ENCODE results near the gene SCD. TPM values are rescaled to one million over a fixed set of nuclear protein-coding genes. Genes with fewer than 3 reads are reported as not detected.

Gene SCD
- total and polyA plus RNA-seq, 10 donors: 2.1 to 56.3 (median 23.1) TPM

DNA sequence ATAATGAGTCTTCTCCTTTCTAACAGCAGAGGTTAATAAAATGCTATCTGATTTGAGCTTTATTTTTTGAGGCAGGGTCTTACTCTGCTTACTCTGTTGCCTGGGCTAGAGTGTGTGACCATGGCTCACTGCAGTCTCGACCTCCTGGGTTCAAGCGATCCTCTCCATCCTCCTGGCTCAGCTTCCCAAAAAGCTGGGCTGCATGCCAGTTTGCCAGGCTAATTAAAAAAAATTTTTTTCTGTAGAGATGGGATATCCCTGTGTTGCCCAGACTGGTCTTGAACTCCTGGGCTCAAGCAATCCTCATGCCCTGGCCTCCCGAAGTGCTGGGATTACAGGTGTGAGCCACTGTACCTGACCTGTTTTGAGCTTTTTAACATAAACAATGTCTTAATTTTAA lies 56.7 kb downstream of the SCD start:
- DNase-seq: no peak
- no peak for TF ChIP-seq POLR2A (IDR thresholded peaks at IDR 0.05)
- TF ChIP-seq, protein P1, sequence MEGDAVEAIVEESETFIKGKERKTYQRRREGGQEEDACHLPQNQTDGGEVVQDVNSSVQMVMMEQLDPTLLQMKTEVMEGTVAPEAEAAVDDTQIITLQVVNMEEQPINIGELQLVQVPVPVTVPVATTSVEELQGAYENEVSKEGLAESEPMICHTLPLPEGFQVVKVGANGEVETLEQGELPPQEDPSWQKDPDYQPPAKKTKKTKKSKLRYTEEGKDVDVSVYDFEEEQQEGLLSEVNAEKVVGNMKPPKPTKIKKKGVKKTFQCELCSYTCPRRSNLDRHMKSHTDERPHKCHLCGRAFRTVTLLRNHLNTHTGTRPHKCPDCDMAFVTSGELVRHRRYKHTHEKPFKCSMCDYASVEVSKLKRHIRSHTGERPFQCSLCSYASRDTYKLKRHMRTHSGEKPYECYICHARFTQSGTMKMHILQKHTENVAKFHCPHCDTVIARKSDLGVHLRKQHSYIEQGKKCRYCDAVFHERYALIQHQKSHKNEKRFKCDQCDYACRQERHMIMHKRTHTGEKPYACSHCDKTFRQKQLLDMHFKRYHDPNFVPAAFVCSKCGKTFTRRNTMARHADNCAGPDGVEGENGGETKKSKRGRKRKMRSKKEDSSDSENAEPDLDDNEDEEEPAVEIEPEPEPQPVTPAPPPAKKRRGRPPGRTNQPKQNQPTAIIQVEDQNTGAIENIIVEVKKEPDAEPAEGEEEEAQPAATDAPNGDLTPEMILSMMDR (IDR thresholded peaks at IDR 0.05 in 8 of 11, conservative IDR thresholded peaks at IDR 0.05 in 3 of 11): no peak
- TF ChIP-seq POLR2AphosphoS5 (IDR thresholded peaks at IDR 0.05): no peak

DNA sequence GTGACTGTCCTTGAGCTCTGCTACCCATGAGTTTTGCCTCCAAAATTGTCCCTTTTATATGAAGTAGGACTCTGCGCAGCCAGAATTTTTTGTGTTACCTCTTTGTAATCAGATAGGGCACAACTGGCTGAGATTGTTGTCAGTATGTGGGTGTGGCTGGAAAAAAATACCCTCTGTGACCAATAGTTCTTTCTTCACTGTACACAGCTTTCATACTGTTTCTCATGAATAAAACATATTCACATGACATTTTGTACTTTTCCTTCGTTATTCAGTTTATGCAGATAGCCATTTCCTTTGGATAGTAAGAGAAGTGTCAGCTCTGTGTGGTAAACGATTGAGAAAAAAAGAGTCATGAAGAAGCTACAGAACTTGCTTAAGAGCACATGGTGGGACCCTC lies 66.1 kb downstream of the SCD start:
- H3K27me3 ChIP-seq (replicated peaks in 1 of 7): peaks cover 0 to 9% (median 0%) of the 10 kb centered on the region in 7 donors
- H3K27ac ChIP-seq: no peak overlapping the region
- H3K9me3 ChIP-seq: peaks cover 0 to 4% (median 0%) of the 10 kb centered on the region in 8 donors
- no peak overlapping the region for H3K4me3 ChIP-seq
- H3K4me1 ChIP-seq: no peaks in the 10 kb centered on the region
- no peak for DNase-seq
- intact Hi-C loops (cut with DNase I; ENCODE audit: low total_unique reads): no loop called here
- H3K36me3 ChIP-seq: no peaks in the 10 kb centered on the region
- TF ChIP-seq POLR2A (IDR thresholded peaks at IDR 0.05): no peak
- TF ChIP-seq, protein P1 (IDR thresholded peaks at IDR 0.05 in 8 of 11, conservative IDR thresholded peaks at IDR 0.05 in 3 of 11): no peak
- no peak for TF ChIP-seq POLR2AphosphoS5 (IDR thresholded peaks at IDR 0.05)
- 70 to 78% (median 75%) methylated on average over 3 of the region's 3 CpGs for WGBS, 5 donors

More for the DNA sequence above, 56.7 kb downstream of the SCD start:
- H3K9me3 ChIP-seq: peaks cover 0 to 8% (median 0%) of the 10 kb centered on the region in 8 donors
- H3K4me1 ChIP-seq: no peaks in the 10 kb centered on the region
- H3K4me3 ChIP-seq: no peak overlapping the region
- H3K36me3 ChIP-seq: no peaks in the 10 kb centered on the region
- peaks cover 0 to 3% (median 0%) of the 10 kb centered on the region in 7 donors for H3K27me3 ChIP-seq (replicated peaks in 1 of 7)
- 67 to 90% (median 80%) methylated on average over 3 of the region's 3 CpGs for WGBS, 5 donors
- intact Hi-C loops (cut with DNase I; ENCODE audit: low total_unique reads): no loop called here
- H3K27ac ChIP-seq: no peak overlapping the region

Small RNA genes within 50 kb of the gene (small RNA-seq; reads per million reads assigned to genes)
- gene RF00019: 0 reads per million in 4 donors

Other genes with a start within 250 kb of the SCD start
- 10 to 100 TPM; 17.2 to 29.6 (median 19.3) TPM for gene ERLIN1, start 161.2 kb upstream of the SCD start, total RNA-seq
- gene ERLIN1, start 161.2 kb upstream of the SCD start, polyA plus RNA-seq: 1 to 10 TPM; 2.6 to 5.9 (median 3.6) TPM
- 10 to 100 TPM; 17.5 to 26.4 (median 24.8) TPM for gene CHUK, start 117.6 kb upstream of the SCD start, total RNA-seq
- 1 to 10 TPM; 5.9 to 8.6 (median 6.6) TPM for gene CHUK, start 117.6 kb upstream of the SCD start, polyA plus RNA-seq
- 10 to 100 TPM; 17.8 to 42.1 (median 30.0) TPM for gene CWF19L1, start 79.6 kb upstream of the SCD start, total RNA-seq
- 10 to 100 TPM; 22.2 to 36.5 (median 23.6) TPM for gene CWF19L1, start 79.6 kb upstream of the SCD start, polyA plus RNA-seq
- 10 to 100 TPM; 45.0 to 54.4 (median 50.1) TPM for gene BLOC1S2, start 60.6 kb upstream of the SCD start, total RNA-seq
- 10 to 100 TPM; 81.7 to 96.1 (median 92.5) TPM for gene BLOC1S2, start 60.6 kb upstream of the SCD start, polyA plus RNA-seq
- gene PKD2L1, start 17.0 kb upstream of the SCD start, total RNA-seq: 1 to 10 TPM in 6 of 7 donors, not detected in 1; 3.0 to 8.7 (median 4.2) TPM
- 1 to 10 TPM; 2.2 to 4.8 (median 3.3) TPM for gene PKD2L1, start 17.0 kb upstream of the SCD start, polyA plus RNA-seq
- gene WNT8B, start 115.8 kb downstream of the SCD start, total RNA-seq: not detected
- under 1 TPM in 1 of 3 donors, not detected in 2; 0.03 TPM for gene WNT8B, start 115.8 kb downstream of the SCD start, polyA plus RNA-seq
- gene SEC31B, start 172.6 kb downstream of the SCD start, total RNA-seq: 10 to 100 TPM; 16.0 to 30.7 (median 21.6) TPM
- 10 to 100 TPM; 12.0 to 20.8 (median 19.1) TPM for gene SEC31B, start 172.6 kb downstream of the SCD start, polyA plus RNA-seq
- gene NDUFB8, start 182.6 kb downstream of the SCD start, total RNA-seq: 100 to 1,000 TPM in 6 of 7 donors, 10 to 100 TPM in 1; 96.2 to 142 (median 128) TPM
- gene NDUFB8, start 182.6 kb downstream of the SCD start, polyA plus RNA-seq: 100 to 1,000 TPM; 196 to 261 (median 256) TPM
- 10 to 100 TPM; 18.2 to 48.2 (median 37.7) TPM for gene HIF1AN, start 188.7 kb downstream of the SCD start, total RNA-seq
- gene HIF1AN, start 188.7 kb downstream of the SCD start, polyA plus RNA-seq: 1 to 10 TPM; 3.0 to 6.4 (median 3.6) TPM

Data from spleen (tissue), 11 donors.